Panc1 (cell line): ENCODE measurements around the gene SLIT1. TPM values are rescaled to one million over a fixed set of nuclear protein-coding genes. Genes with fewer than 3 reads are reported as not detected.

Source experiments
- ATAC-seq: fragments of 200-7000 bp; cut with Tn5 transposase; 2 replicates; pipeline ENCODE4 v1.9.1; 2020; ENCODE audit warnings: mild to moderate bottlenecking, moderate library complexity
- BruUV-seq: library from RNA; stranded (reverse); fragments of 400-500 nt; replicated peaks from 2 replicates; lab custom pipeline; 2021; lab: Mats Ljungman, UMichigan
- CTCF ChIA-PET: fragments of 300-600 bp; sonication (Branson Sonifier 250); formaldehyde crosslinking; loops from one replicate; lab custom pipeline; 2022; ENCODE audit warnings: antibody characterized with exemption; lab: Charles Lee
- POLR2A ChIA-PET: fragments of 300-600 bp; sonication (Branson Sonifier 250); formaldehyde crosslinking; loops from one replicate; lab custom pipeline; 2022; ENCODE audit warnings: antibody characterized with exemption; lab: Charles Lee
- DNase-seq: peaks from one replicate; pipeline ENCODE4 v3.0.0-alpha.2; 2010; ENCODE audit warnings: low read depth, low spot score
- H3K27ac ChIP-seq: 2 replicates; pipeline ENCODE4 v1.5.1; 2011; ENCODE audit warnings: mild to moderate bottlenecking, low read length, inconsistent platforms
- H3K27me3 ChIP-seq: fragments of 200-500 bp; sonication (Bioruptor generic); 2 replicates; pipeline ENCODE4 v1.6.0; 2014; ENCODE audit warnings: low read length, inconsistent platforms; ENCODE audit not compliant: control insufficient read depth, insufficient read depth
- H3K36me3 ChIP-seq: fragments of 200-500 bp; sonication (Bioruptor generic); 2 replicates; pipeline ENCODE4 v1.5.1; 2014; ENCODE audit warnings: inconsistent platforms, mild to moderate bottlenecking, low read length, moderate library complexity; ENCODE audit not compliant: control insufficient read depth, insufficient read depth
- H3K4me1 ChIP-seq: 2 replicates; pipeline ENCODE4 v1.5.1; 2011; ENCODE audit warnings: inconsistent platforms, mild to moderate bottlenecking, low read length, moderate library complexity; ENCODE audit not compliant: control insufficient read depth, insufficient read depth
- H3K4me3 ChIP-seq, 2 experiments: 2 replicates each; pipeline ENCODE4 v1.5.1; 2011 to 2012; ENCODE audit warnings: low read depth in 2 of 2, low read length in 2 of 2, mild to moderate bottlenecking in 2 of 2, inconsistent platforms in 1 of 2, moderate library complexity in 1 of 2
- H3K9me3 ChIP-seq: fragments of 200-500 bp; sonication (Bioruptor generic); 2 replicates; pipeline ENCODE4 v1.5.1; 2014; ENCODE audit warnings: low read depth, mild to moderate bottlenecking, inconsistent platforms, low read length, moderate library complexity; ENCODE audit not compliant: control insufficient read depth, insufficient read depth
- POLR2AphosphoS5 ChIP-seq: IDR thresholded peaks from 2 replicates; pipeline ENCODE4 v1.6.1; 2012; ENCODE audit warnings: mild to moderate bottlenecking, low read depth, low read length, moderate library complexity
- SIN3A ChIP-seq: IDR thresholded peaks from 2 replicates; pipeline ENCODE4 v1.6.1; 2012; ENCODE audit warnings: low read depth, mild to moderate bottlenecking, low read length, moderate library complexity, borderline replicate concordance; ENCODE audit not compliant: insufficient read depth
- TCF7L2 ChIP-seq: IDR thresholded peaks from 2 replicates; pipeline ENCODE4 v1.6.1; 2011; ENCODE audit warnings: mild to moderate bottlenecking, low read depth, low read length, inconsistent platforms
- in situ Hi-C: cut with HindIII; loops from 2 replicates; pipeline ENCODE4 v1.10.0; 2016; ENCODE audit warnings: low sequenced_read_pairs, low pct_unique_long_range_greater_than_20kb
- intact Hi-C: fragments of 100-400 bp; cut with micrococcal nuclease; formaldehyde crosslinking; loops from one replicate; pipeline ENCODE4 v1.10.0; 2022; ENCODE audit not compliant: unreplicated experiment
- total RNA-seq: library from RNA; stranded (reverse); gene quantifications from one replicate; pipeline ENCODE4 v1.2.1, GENCODE V29; 2021; ENCODE audit not compliant: unreplicated experiment
- TF ChIP-seq, protein P1 (sequence below): fragments of 450-650 bp; IDR thresholded peaks from 2 replicates; pipeline ENCODE4 v1.5.1; 2017; ENCODE audit warnings: mild to moderate bottlenecking
- TF ChIP-seq, protein P2 (sequence below), 2 experiments: IDR thresholded peaks; 2 replicates each; pipeline ENCODE4 v1.6.1; 2011 to 2012; ENCODE audit warnings: low read depth in 2 of 2, control low read depth in 1 of 2, low read length in 1 of 2, mild to moderate bottlenecking in 1 of 2, moderate library complexity in 1 of 2; ENCODE audit not compliant: insufficient read depth in 1 of 2

SLIT1 gene
- total RNA-seq, 1 experiment from 2014 or later: 2.6 TPM

DNA sequence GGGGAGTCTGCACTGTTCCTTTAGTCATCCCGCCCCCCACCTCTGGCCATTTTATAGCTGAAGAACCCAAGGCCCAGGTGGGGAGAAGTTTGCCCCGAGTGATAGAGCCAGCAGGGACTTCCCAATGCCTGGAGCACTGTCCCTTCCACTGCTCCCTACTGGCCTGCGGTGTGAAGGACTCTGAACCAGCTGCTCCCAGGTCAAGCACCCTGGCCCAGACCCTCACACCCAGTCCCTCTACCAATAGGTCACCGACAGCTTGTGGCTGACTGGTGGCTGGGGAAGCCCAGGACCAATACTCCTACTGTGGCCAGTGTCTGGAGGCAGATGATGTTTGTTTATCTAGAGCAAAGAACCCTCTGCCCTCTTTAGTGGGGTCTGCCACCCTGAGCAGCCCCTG is 185.8 kb downstream of the SLIT1 start:
- Histone ChIP-seq H3K27me3 (no peaks in the 10 kb centered on the region), H3K36me3 (no peaks in the 10 kb centered on the region), H3K4me1 (no peaks in the 10 kb centered on the region), H3K27ac (no peak overlapping the region), H3K4me3 (no peak overlapping the region), H3K9me3 (no peaks in the 10 kb centered on the region)
- ChIA-PET POLR2A (no interaction called here), CTCF (no interaction called here)
- intact Hi-C loops: no loop called here
- no peak for DNase-seq
- BruUV-seq: no TSS peak
- TF ChIP-seq, protein P1, sequence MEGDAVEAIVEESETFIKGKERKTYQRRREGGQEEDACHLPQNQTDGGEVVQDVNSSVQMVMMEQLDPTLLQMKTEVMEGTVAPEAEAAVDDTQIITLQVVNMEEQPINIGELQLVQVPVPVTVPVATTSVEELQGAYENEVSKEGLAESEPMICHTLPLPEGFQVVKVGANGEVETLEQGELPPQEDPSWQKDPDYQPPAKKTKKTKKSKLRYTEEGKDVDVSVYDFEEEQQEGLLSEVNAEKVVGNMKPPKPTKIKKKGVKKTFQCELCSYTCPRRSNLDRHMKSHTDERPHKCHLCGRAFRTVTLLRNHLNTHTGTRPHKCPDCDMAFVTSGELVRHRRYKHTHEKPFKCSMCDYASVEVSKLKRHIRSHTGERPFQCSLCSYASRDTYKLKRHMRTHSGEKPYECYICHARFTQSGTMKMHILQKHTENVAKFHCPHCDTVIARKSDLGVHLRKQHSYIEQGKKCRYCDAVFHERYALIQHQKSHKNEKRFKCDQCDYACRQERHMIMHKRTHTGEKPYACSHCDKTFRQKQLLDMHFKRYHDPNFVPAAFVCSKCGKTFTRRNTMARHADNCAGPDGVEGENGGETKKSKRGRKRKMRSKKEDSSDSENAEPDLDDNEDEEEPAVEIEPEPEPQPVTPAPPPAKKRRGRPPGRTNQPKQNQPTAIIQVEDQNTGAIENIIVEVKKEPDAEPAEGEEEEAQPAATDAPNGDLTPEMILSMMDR: no peak
- no peak for TF ChIP-seq TCF7L2
- TF ChIP-seq SIN3A: no peak
- TF ChIP-seq POLR2AphosphoS5: no peak
- TF ChIP-seq, protein P2, sequence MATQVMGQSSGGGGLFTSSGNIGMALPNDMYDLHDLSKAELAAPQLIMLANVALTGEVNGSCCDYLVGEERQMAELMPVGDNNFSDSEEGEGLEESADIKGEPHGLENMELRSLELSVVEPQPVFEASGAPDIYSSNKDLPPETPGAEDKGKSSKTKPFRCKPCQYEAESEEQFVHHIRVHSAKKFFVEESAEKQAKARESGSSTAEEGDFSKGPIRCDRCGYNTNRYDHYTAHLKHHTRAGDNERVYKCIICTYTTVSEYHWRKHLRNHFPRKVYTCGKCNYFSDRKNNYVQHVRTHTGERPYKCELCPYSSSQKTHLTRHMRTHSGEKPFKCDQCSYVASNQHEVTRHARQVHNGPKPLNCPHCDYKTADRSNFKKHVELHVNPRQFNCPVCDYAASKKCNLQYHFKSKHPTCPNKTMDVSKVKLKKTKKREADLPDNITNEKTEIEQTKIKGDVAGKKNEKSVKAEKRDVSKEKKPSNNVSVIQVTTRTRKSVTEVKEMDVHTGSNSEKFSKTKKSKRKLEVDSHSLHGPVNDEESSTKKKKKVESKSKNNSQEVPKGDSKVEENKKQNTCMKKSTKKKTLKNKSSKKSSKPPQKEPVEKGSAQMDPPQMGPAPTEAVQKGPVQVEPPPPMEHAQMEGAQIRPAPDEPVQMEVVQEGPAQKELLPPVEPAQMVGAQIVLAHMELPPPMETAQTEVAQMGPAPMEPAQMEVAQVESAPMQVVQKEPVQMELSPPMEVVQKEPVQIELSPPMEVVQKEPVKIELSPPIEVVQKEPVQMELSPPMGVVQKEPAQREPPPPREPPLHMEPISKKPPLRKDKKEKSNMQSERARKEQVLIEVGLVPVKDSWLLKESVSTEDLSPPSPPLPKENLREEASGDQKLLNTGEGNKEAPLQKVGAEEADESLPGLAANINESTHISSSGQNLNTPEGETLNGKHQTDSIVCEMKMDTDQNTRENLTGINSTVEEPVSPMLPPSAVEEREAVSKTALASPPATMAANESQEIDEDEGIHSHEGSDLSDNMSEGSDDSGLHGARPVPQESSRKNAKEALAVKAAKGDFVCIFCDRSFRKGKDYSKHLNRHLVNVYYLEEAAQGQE (IDR thresholded peaks at IDR 0.05; ENCODE audit: insufficient read depth in 1 of 2, low read depth in 2 of 2, low read length in 1 of 2): no peak
- ATAC-seq: no peak
- in situ Hi-C loops: no loop called here

DNA sequence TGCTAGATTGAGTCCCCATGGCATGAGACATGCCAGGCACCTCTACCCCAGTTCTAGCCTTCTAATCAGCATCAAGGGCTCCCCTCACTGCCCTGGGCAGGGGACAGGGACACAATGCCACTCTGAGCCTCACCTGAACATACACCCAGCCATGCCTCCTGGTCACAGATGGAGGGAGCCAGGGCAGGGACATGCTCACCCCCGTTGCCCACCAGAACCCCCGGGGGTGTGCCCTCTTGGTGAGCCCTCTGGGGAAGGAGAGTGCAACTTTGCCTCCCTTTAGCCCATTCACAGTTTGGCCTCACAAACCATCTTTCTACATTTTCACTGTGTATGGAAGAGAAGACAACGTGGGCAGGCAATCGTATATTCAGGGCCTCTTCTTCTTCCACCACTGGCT is 186.4 kb downstream of the SLIT1 start:
- no peak overlapping the region for H3K4me3 ChIP-seq
- no TSS peak for BruUV-seq
- DNase-seq (no peak), ATAC-seq (no peak)
- no peaks in the 10 kb centered on the region for H3K36me3 ChIP-seq
- no peak for TF ChIP-seq TCF7L2
- no peaks in the 10 kb centered on the region for H3K9me3 ChIP-seq
- no peaks in the 10 kb centered on the region for H3K4me1 ChIP-seq
- in situ Hi-C loops (no loop called here), intact Hi-C loops (no loop called here)
- no peak overlapping the region for H3K27ac ChIP-seq
- no peaks in the 10 kb centered on the region for H3K27me3 ChIP-seq
- ChIA-PET CTCF (no interaction called here), POLR2A (no interaction called here)

DNA sequence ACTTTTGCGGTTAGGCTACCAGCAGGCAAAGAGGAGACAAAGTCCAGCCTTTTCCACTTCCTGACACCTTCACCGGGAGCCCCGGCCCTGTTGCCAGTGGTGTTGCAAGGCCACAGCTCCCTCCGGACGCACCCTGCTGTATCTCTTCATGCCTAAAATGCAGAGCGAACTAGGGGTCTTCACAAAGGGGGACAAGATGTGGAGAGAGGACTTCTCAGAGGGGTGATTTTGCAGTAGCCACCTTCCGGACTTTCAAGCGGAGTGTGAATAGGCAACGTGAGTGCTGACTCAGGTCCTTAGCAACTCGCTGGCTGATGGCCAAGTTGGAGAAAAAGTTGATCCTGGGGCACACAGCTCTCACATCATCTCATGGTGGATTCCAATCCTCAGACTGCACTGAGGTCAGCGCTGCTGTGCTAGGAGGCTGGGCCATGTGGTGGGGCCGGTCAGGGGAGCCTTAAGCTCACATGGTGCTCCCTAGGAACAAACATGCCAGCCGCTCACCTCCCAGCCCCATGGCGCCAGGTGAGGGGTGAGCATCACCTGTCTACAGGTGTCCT is 187.3 kb downstream of the SLIT1 start:
- Histone ChIP-seq H3K4me1 (no peaks in the 10 kb centered on the region), H3K27me3 (no peaks in the 10 kb centered on the region), H3K9me3 (no peaks in the 10 kb centered on the region), H3K36me3 (no peaks in the 10 kb centered on the region), H3K27ac (no peak overlapping the region), H3K4me3 (no peak overlapping the region)
- no peak for TF ChIP-seq SIN3A
- TF ChIP-seq TCF7L2: no peak
- TF ChIP-seq, protein P1: no peak
- TF ChIP-seq POLR2AphosphoS5: no peak
- TF ChIP-seq, protein P2 (IDR thresholded peaks at IDR 0.05; ENCODE audit: insufficient read depth in 1 of 2, low read depth in 2 of 2, low read length in 1 of 2): no peak
- CTCF ChIA-PET: interaction anchor here (0.5 kb wide), 1 partner anchor 39 kb away, joined by 5 read pairs; no protein-coding TSS in a partner anchor
- ATAC-seq: no peak
- POLR2A ChIA-PET: interaction anchor here (0.6 kb wide), 1 partner anchor 184 kb away, joined by 6 read pairs; no protein-coding TSS in a partner anchor
- intact Hi-C loops: no loop called here
- in situ Hi-C loops: no loop called here
- DNase-seq: no peak
- no TSS peak for BruUV-seq
